Loucy (cell line): ENCODE data around the gene RANBP3.

Experiments
- EZH2phosphoT487 ChIP-seq: fragments of 200-600 bp; IDR thresholded peaks from 2 replicates; pipeline ENCODE4 v1.6.1; 2018; ENCODE audit warnings: antibody characterized with exemption, mild to moderate bottlenecking, moderate library complexity, borderline replicate concordance
- TF ChIP-seq, protein P1 (sequence below): fragments of 200-600 bp; sonication (generic); conservative IDR thresholded peaks from 2 replicates; pipeline ENCODE4 v1.5.1; 2014; ENCODE audit warnings: mild to moderate bottlenecking, antibody characterized with exemption, low read length

DNA sequence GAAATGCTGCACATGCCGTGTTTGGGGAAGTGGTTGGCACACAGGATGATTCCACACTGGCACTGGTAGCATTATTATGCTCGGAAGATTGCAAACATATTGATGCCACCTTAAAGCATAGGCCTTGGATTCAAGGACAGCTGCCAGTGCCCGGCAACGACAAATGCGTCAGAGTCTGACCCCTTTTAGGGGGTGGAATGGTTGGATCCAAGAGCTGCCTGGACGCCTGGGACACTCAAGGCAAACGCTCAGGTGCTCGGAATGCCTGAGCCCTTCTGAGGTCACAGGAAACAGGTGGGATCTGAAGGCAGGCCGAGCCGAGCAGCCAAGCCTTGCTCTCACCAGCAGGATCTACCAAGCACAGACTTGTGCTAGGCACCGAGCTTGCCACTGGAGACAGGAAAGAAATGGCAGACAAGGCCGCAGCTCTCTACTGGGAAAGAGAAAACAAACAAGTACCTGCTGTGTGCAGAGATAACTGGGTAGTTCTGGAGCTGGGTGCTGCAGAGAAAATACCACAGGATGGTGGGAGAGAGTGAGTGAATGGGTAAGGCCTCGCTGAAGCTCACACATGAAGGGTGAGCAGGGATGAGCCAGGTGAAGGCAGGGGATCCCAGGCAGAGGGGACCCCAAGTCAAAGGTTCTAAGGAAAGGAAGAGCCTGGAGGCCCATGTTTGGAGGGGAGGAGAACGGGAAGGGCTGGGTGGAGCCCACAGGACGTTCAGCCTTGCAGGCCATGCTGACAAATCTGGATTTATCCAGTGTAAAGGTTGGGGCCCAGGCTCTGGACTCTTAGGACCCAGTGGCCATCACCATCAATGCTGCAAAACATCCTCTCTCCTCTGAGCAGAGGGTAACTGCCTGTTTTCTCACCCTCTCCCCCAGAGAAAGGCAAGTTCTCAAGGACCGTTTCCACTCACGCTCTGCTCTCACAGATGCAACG lies 9.2 kb downstream of the RANBP3 start:
- TF ChIP-seq, protein P1, sequence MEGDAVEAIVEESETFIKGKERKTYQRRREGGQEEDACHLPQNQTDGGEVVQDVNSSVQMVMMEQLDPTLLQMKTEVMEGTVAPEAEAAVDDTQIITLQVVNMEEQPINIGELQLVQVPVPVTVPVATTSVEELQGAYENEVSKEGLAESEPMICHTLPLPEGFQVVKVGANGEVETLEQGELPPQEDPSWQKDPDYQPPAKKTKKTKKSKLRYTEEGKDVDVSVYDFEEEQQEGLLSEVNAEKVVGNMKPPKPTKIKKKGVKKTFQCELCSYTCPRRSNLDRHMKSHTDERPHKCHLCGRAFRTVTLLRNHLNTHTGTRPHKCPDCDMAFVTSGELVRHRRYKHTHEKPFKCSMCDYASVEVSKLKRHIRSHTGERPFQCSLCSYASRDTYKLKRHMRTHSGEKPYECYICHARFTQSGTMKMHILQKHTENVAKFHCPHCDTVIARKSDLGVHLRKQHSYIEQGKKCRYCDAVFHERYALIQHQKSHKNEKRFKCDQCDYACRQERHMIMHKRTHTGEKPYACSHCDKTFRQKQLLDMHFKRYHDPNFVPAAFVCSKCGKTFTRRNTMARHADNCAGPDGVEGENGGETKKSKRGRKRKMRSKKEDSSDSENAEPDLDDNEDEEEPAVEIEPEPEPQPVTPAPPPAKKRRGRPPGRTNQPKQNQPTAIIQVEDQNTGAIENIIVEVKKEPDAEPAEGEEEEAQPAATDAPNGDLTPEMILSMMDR, result no peak
- no peak for TF ChIP-seq EZH2phosphoT487
